B cell (primary cell): ENCODE data around the gene TRPV4. TPM values are rescaled to one million over a fixed set of nuclear protein-coding genes. Genes with fewer than 3 reads are reported as not detected.

Source experiments
- ATAC-seq: fragments of 200-7000 bp; cut with Tn5 transposase; one replicate; pipeline ENCODE4 v1.10.0; 2021; ENCODE audit warnings: low read depth, mild to moderate bottlenecking, moderate number of reproducible peaks, moderate library complexity
- CTCF ChIA-PET: fragments of 350-600 bp; sonication (Branson Sonifier 250); formaldehyde crosslinking; loops from one replicate; lab custom pipeline; 2021; ENCODE audit warnings: antibody characterized with exemption, inconsistent platforms; lab: Charles Lee
- POLR2A ChIA-PET: fragments of 350-600 bp; sonication (Branson Sonifier 250); formaldehyde crosslinking; loops from one replicate; lab custom pipeline; 2021; ENCODE audit warnings: antibody characterized with exemption; lab: Charles Lee
- DNase-seq: peaks from one replicate; pipeline ENCODE4 v3.0.0; 2013
- H2AFZ ChIP-seq: 2 replicates; pipeline ENCODE4 v1.6.1; 2012; ENCODE audit warnings: mild to moderate bottlenecking, low read depth, low read length; ENCODE audit not compliant: insufficient read depth, poor library complexity, severe bottlenecking
- H3K27ac ChIP-seq, 2 donors: 1 replicate in 1 of 2; 2 replicates in 1 of 2; pipeline ENCODE4 v1.5.1; 2012 to 2013; ENCODE audit warnings: low read length in 2 of 2, mild to moderate bottlenecking in 2 of 2, moderate library complexity in 1 of 2
- H3K27me3 ChIP-seq, 4 experiments: fragments of 200-600 bp in 1 of 4; sonication (generic) in 1 of 4; replicated peaks in 1 of 4; 1 replicate in 2 of 4; 2 replicates in 2 of 4; pipeline versions ENCODE4 v1.6.1 to v1.7.0; 2013 to 2016; ENCODE audit warnings: low read length in 3 of 4, mild to moderate bottlenecking in 2 of 4, mixed read lengths in 1 of 4, moderate library complexity in 1 of 4; ENCODE audit not compliant: insufficient read depth in 4 of 4, control insufficient read depth in 3 of 4; ENCODE audit errors: control extremely low read depth in 1 of 4
- H3K36me3 ChIP-seq, 2 experiments: replicated peaks in 1 of 2; 1 replicate in 1 of 2; 2 replicates in 1 of 2; pipeline versions ENCODE4 v1.6.1 to v1.7.1; 2013; ENCODE audit warnings: low read length in 1 of 2; ENCODE audit not compliant: insufficient read depth in 2 of 2, control insufficient read depth in 1 of 2; ENCODE audit errors: control extremely low read depth in 1 of 2, extremely low read depth in 1 of 2
- H3K4me1 ChIP-seq, 2 donors: fragments of 200-600 bp in 1 of 2; sonication (generic) in 1 of 2; 1 replicate in 1 of 2; 2 replicates in 1 of 2; pipeline versions ENCODE4 v1.5.1 to v1.6.1; 2013 to 2017; ENCODE audit warnings: low read length in 2 of 2; ENCODE audit not compliant: control insufficient read depth in 2 of 2, insufficient read depth in 2 of 2
- H3K4me2 ChIP-seq: replicated peaks from 2 replicates; pipeline ENCODE3; 2012; ENCODE audit warnings: mild to moderate bottlenecking, low read depth, low read length; ENCODE audit not compliant: poor library complexity, severe bottlenecking
- H3K4me3 ChIP-seq, 5 experiments: fragments of 200-600 bp in 1 of 5; sonication (generic) in 1 of 5; 1 replicate in 3 of 5; 2 replicates in 2 of 5; pipeline versions ENCODE4 v1.5.1 to v1.7.0; 2011 to 2016; ENCODE audit warnings: low read length in 4 of 5, mild to moderate bottlenecking in 4 of 5, low read depth in 2 of 5, control low read depth in 1 of 5, moderate library complexity in 1 of 5; ENCODE audit not compliant: insufficient read depth in 1 of 5; ENCODE audit errors: control extremely low read depth in 1 of 5, extremely low read depth in 1 of 5
- H3K79me2 ChIP-seq: fragments of 200-600 bp; sonication (generic); one replicate; pipeline ENCODE4 v1.6.0; 2016; ENCODE audit warnings: low read length; ENCODE audit not compliant: control insufficient read depth, insufficient read depth
- H3K9ac ChIP-seq: fragments of 200-600 bp; sonication (generic); 2 replicates; pipeline ENCODE4 v1.6.1; 2017; ENCODE audit warnings: mild to moderate bottlenecking, low read length, moderate library complexity
- H3K9me3 ChIP-seq, 3 donors: one replicate each; pipeline versions ENCODE4 v1.6.1 to v1.7.1; 2013; ENCODE audit warnings: low read length in 2 of 3; ENCODE audit not compliant: control insufficient read depth in 2 of 3, insufficient read depth in 1 of 3; ENCODE audit errors: control extremely low read depth in 1 of 3
- H4K20me1 ChIP-seq: 2 replicates; pipeline ENCODE4 v1.6.0; 2012; ENCODE audit warnings: mild to moderate bottlenecking, low read length; ENCODE audit not compliant: insufficient read depth, control insufficient read depth, poor library complexity, severe bottlenecking
- H3K27ac Mint-ChIP-seq: one replicate; pipeline ENCODE4 v1.8.0; 2021; ENCODE audit warnings: mixed read lengths
- H3K27me3 Mint-ChIP-seq: one replicate; pipeline ENCODE4 v1.8.0; 2021; ENCODE audit warnings: mixed read lengths
- H3K4me1 Mint-ChIP-seq: one replicate; pipeline ENCODE4 v1.8.0; 2021; ENCODE audit warnings: mixed read lengths
- H3K4me3 Mint-ChIP-seq: one replicate; pipeline ENCODE4 v1.8.0; 2021; ENCODE audit warnings: mixed read lengths
- H3K9me3 Mint-ChIP-seq: one replicate; pipeline ENCODE4 v1.8.0; 2022; ENCODE audit warnings: mixed read lengths; ENCODE audit not compliant: insufficient read depth
- CTCF ChIP-seq: fragments of 200-600 bp; IDR thresholded peaks from one replicate; pipeline ENCODE4 v1.8.0; 2022; ENCODE audit warnings: antibody characterized with exemption, mild to moderate bottlenecking
- EZH2 ChIP-seq: IDR thresholded peaks from 2 replicates; pipeline ENCODE4 v1.6.1; 2012; ENCODE audit warnings: borderline replicate concordance, low read depth, mild to moderate bottlenecking, moderate library complexity, low read length; ENCODE audit not compliant: insufficient read depth, poor library complexity, severe bottlenecking
- WGBS: methylation state at CpG from one replicate; pipeline ENCODE4 v1.1.5; 2013; ENCODE audit warnings: missing lambda C conversion rate; ENCODE audit not compliant: insufficient coverage; 5-methylcytosine and 5-hydroxymethylcytosine counted together
- intact Hi-C: fragments of 100-400 bp; cut with micrococcal nuclease; formaldehyde crosslinking; loops from one replicate; pipeline ENCODE4 v1.10.0; 2022
- polyA plus RNA-seq: library from polyadenylated mRNA; depleted of rRNA; stranded (reverse); fragments of >200 nt; gene quantifications from 2 replicates; pipeline ENCODE4 v1.2.3, GENCODE V29; 2012
- total RNA-seq, 2 donors: library from RNA; stranded (reverse); fragments of 120-200 nt in 1 of 2; gene quantifications; 1 replicate in 1 of 2; 2 replicates in 1 of 2; pipeline versions ENCODE4 v1.2.3 to v1.2.4, GENCODE V29; 2013 to 2022

TRPV4 gene
- total and polyA plus RNA-seq, 2 donors (not counting 1 experiment from before 2014, with no cell fraction given) = not detected

GRCh38 chr12:109785854-109786253, 47.3 kb downstream of the TRPV4 start:
- CTCF ChIA-PET = no interaction called here
- no peaks in the 10 kb centered on the region for H3K4me1 ChIP-seq
- H3K27ac ChIP-seq = no peak overlapping the region
- H3K4me1 Mint-ChIP-seq = no peaks in the 10 kb centered on the region
- no peak overlapping the region for H3K9ac ChIP-seq
- H3K27me3 Mint-ChIP-seq = peaks cover 17% of the 10 kb centered on the region
- H3K9me3 Mint-ChIP-seq = no peaks in the 10 kb centered on the region
- WGBS = 80% methylated on average over 1 of the region's 4 CpGs
- H3K79me2 ChIP-seq = no peaks in the 10 kb centered on the region
- ATAC-seq (no peak), DNase-seq (no peak)
- intact Hi-C loops = no loop called here
- no peak overlapping the region for H3K4me3 ChIP-seq
- POLR2A ChIA-PET = no interaction called here
- H3K4me2 ChIP-seq = no peak overlapping the region
- H3K36me3 ChIP-seq = no peaks in the 10 kb centered on the region
- no peaks in the 10 kb centered on the region for H4K20me1 ChIP-seq
- no peak for TF ChIP-seq EZH2
- TF ChIP-seq CTCF = no peak
- no peak overlapping the region for H3K4me3 Mint-ChIP-seq
- no peak overlapping the region for H2AFZ ChIP-seq
- peaks cover 0 to 10% (median 0%) of the 10 kb centered on the region in 3 donors for H3K9me3 ChIP-seq
- H3K27ac Mint-ChIP-seq = no peak overlapping the region
- H3K27me3 ChIP-seq = peaks cover 0 to 3% (median 0%) of the 10 kb centered on the region in 4 experiments

GRCh38 chr12:109783965-109784244, 49.3 kb downstream of the TRPV4 start:
- no peaks in the 10 kb centered on the region for H3K4me1 ChIP-seq
- no peaks in the 10 kb centered on the region for H3K4me1 Mint-ChIP-seq
- peaks cover 9% of the 10 kb centered on the region for H3K27me3 Mint-ChIP-seq
- ATAC-seq (no peak), DNase-seq (no peak)
- ChIA-PET CTCF (no interaction called here), POLR2A (no interaction called here)
- no peak overlapping the region for H3K27ac ChIP-seq
- H3K36me3 ChIP-seq = no peaks in the 10 kb centered on the region
- H2AFZ ChIP-seq = no peak overlapping the region
- intact Hi-C loops = no loop called here
- H3K4me2 ChIP-seq = no peak overlapping the region
- H3K4me3 Mint-ChIP-seq = no peak overlapping the region
- no peaks in the 10 kb centered on the region for H3K9me3 Mint-ChIP-seq
- peaks cover 0 to 18% (median 0%) of the 10 kb centered on the region in 3 donors for H3K9me3 ChIP-seq
- H4K20me1 ChIP-seq = no peaks in the 10 kb centered on the region
- H3K79me2 ChIP-seq = no peaks in the 10 kb centered on the region
- H3K27ac Mint-ChIP-seq = no peak overlapping the region
- no peak for TF ChIP-seq EZH2
- TF ChIP-seq CTCF = no peak
- no peaks in the 10 kb centered on the region for H3K27me3 ChIP-seq
- no peak overlapping the region for H3K9ac ChIP-seq
- WGBS = 83% methylated on average over 8 of the region's 8 CpGs
- H3K4me3 ChIP-seq = no peak overlapping the region
